Fibroblast of mammary gland (primary cell): ENCODE results near the gene TMEM106C.

Experiments
- DNase-seq: peaks from one replicate; pipeline ENCODE4 v3.0.0-alpha.2; 2010; ENCODE audit warnings: low read depth
- H3K4me3 ChIP-seq: 2 replicates; pipeline ENCODE4 v1.5.1; 2011; ENCODE audit warnings: low read depth, mild to moderate bottlenecking, low read length, moderate library complexity; ENCODE audit not compliant: control insufficient read depth
- TF ChIP-seq, protein P1 (sequence below): conservative IDR thresholded peaks from 2 replicates; pipeline ENCODE4 v1.5.1; 2011; ENCODE audit warnings: low read depth, low read length, inconsistent platforms; ENCODE audit not compliant: control insufficient read depth, insufficient read depth

Gene TMEM106C

DNA sequence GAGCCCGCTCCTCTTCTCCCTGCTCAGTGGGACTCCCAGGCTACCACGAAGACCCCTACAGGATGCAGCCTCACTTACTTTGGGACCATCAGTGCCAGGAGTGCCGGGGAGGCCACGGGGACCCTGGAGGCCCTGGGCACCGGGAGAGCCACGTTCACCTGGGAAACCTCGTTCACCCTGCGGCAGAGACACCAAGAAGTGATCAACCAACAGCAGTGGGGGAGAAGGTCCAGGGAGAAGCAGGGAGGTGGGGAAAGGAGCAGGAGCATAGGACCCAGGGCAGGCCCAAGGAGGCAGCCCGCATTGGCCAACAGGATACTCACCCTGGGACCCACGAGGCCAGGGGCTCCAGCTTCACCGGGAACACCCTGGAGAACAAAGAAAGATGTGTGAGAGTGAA lies 19.4 kb downstream of the TMEM106C start:
- TF ChIP-seq, protein P1, sequence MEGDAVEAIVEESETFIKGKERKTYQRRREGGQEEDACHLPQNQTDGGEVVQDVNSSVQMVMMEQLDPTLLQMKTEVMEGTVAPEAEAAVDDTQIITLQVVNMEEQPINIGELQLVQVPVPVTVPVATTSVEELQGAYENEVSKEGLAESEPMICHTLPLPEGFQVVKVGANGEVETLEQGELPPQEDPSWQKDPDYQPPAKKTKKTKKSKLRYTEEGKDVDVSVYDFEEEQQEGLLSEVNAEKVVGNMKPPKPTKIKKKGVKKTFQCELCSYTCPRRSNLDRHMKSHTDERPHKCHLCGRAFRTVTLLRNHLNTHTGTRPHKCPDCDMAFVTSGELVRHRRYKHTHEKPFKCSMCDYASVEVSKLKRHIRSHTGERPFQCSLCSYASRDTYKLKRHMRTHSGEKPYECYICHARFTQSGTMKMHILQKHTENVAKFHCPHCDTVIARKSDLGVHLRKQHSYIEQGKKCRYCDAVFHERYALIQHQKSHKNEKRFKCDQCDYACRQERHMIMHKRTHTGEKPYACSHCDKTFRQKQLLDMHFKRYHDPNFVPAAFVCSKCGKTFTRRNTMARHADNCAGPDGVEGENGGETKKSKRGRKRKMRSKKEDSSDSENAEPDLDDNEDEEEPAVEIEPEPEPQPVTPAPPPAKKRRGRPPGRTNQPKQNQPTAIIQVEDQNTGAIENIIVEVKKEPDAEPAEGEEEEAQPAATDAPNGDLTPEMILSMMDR = no peak
- no peak for DNase-seq
- H3K4me3 ChIP-seq = no peak overlapping the region

DNA sequence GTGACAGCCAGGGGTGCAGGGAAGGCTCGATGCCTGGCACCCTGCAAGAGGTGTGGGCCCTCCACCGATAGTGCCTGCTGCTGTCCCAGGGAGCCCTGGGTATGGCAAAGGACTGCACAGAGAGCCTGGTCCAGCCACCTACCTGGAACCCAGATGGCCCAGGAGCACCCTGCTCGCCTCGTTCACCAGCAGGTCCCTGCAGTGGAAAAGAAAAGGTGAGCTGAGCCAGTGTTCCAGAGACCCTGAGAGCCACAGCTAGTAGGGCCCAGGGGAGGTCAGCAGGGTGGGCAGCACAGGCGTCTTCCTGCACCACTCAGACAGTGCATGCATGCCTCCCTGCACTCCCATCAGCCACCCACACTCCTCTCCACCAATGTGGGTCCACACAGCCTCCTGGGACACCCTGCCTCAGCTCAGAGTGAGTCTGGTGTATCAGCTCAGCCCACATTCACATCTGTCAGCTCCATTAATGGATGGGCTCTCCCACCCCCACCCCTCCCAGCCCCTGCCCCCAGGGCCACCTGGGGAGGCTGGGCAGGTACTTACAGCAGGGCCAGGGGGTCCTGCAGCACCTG lies 20.2 kb downstream of the TMEM106C start:
- no peak for DNase-seq
- H3K4me3 ChIP-seq = no peak overlapping the region

DNA sequence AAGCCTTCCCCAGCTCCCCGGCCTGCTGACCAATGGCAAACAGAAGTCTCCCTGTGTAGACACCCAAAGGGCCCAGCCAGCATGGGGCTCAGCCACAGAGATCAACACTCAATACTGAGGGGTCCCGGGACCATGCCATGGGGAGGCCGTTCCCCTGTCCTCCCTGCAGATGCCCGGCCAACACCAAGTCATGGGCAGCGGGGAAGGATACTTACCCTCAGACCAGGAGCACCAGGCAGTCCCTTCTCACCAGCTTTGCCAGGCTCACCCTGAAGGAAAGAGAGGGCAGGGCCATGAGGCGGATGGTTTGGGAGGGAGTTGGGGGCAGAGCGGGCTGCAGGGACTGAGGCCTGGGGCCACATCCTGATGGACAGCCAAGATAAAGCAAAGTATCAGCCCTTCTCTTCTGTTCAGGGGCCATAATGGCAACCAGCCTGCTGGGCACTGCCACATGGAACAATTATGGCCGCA lies 21.0 kb downstream of the TMEM106C start:
- TF ChIP-seq, protein P1 = no peak
- no peak for DNase-seq
- H3K4me3 ChIP-seq = no peak overlapping the region

More for the DNA sequence above, 20.2 kb downstream of the TMEM106C start:
- TF ChIP-seq, protein P1 = no peak

DNA sequence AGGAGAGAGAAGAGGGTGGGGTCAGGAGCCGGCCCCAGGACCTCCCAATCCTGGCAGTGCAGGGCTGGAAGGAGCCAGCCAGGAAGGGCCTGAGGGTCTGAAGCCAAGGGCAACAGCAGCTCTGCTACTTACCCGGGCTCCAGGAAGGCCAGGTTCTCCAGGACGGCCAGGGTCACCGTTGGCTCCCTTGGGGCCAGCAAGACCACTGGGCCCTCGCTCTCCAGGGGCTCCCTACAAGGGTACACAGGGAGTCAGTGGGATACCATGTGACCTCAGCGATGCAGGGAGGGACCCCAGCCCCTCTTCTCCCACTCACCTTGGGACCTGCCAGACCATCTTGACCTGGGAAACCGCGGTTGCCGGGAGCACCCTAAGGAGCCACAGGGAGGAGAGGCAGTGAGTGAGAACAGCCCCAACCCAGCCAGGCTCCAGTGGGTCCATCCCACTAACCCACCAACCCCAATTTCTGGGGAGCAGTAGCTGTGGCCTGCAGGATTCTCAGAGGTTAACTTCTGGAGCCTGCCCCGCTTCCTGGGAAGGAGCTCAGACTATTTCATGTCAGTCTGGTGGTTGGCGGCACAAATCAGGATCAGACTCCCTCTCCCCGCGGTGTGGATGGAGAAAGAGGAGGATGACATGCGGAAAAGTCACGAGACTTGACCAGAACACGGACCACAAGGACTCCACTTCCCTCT lies 22.3 kb downstream of the TMEM106C start:
- TF ChIP-seq, protein P1 = no peak
- H3K4me3 ChIP-seq = no peak overlapping the region
- DNase-seq = no peak

DNA sequence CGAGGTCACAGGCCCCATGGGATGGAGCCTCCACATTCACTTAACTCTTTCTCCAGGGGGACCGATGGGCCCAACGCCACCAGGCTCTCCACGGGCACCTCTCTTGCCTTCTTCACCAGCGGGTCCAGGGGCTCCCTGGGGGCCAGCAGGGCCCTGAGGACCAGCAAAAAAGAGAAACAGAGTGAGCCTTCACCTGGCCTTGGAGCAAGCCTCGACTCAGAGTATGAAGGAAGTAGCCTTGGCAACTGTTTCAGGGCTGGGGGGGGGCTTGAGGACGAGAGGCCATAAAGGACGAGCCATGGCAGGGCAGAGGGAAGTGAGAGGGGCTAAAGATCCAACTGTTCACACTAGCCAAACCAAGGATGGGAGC lies 22.9 kb downstream of the TMEM106C start:
- no peak for DNase-seq
- TF ChIP-seq, protein P1 = no peak
- no peak overlapping the region for H3K4me3 ChIP-seq

DNA sequence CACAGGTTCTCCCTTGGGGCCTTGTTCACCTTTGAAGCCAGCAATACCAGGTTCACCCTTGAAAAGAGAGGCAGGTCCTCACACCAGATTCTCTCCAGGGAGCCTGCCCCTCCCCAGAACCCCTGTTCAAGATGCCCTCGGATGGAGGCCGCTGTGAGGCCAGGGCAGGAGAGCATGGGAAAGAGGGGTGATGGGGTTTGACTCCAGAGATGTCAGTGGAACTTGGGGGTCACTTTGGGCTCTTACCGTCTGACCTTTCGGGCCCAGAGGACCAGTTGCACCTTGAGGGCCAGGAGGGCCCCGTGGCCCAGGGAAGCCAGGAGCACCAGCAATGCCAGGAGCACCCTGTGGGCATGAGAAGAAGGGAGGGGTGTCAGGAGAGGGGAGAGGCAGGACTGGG lies 23.4 kb downstream of the TMEM106C start:
- H3K4me3 ChIP-seq = no peak overlapping the region
- no peak for DNase-seq
- TF ChIP-seq, protein P1 = no peak
